Liver (tissue), 9 donors: ENCODE results near the gene PSMD7. TPM values are rescaled to one million over a fixed set of nuclear protein-coding genes. Genes with fewer than 3 reads are reported as not detected.

Experiments
- DNase-seq: peaks from one replicate; pipeline ENCODE4 v3.0.0-alpha.2; 2017; ENCODE audit warnings: low spot score
- H3K27ac ChIP-seq, 2 donors: one replicate each; pipeline ENCODE4 v1.7.0; 2013; ENCODE audit warnings: inconsistent platforms in 2 of 2, low read length in 2 of 2, control low read depth in 1 of 2, low read depth in 1 of 2, mild to moderate bottlenecking in 1 of 2
- H3K27me3 ChIP-seq, 4 donors: one replicate each; pipeline versions ENCODE4 v1.6.1 to v1.7.0; 2013; ENCODE audit warnings: low read length in 3 of 4, inconsistent platforms in 1 of 4, mild to moderate bottlenecking in 1 of 4, moderate library complexity in 1 of 4; ENCODE audit not compliant: control insufficient read depth in 4 of 4, insufficient read depth in 4 of 4
- H3K36me3 ChIP-seq, 4 donors: one replicate each; pipeline versions ENCODE4 v1.6.1 to v1.7.0; 2013; ENCODE audit warnings: low read length in 3 of 4, mild to moderate bottlenecking in 3 of 4, low read depth in 1 of 4, moderate library complexity in 1 of 4; ENCODE audit not compliant: control insufficient read depth in 4 of 4, insufficient read depth in 3 of 4
- H3K4me1 ChIP-seq, 4 donors: one replicate each; pipeline versions ENCODE4 v1.6.1 to v1.7.0; 2013; ENCODE audit warnings: low read length in 3 of 4, mild to moderate bottlenecking in 3 of 4, moderate library complexity in 1 of 4; ENCODE audit not compliant: control insufficient read depth in 4 of 4, insufficient read depth in 4 of 4
- H3K4me3 ChIP-seq, 3 donors: one replicate each; pipeline versions ENCODE4 v1.6.1 to v1.7.0; 2013; ENCODE audit warnings: low read length in 3 of 3, control low read depth in 1 of 3, low read depth in 1 of 3, mild to moderate bottlenecking in 1 of 3
- H3K9ac ChIP-seq, 2 donors: one replicate each; pipeline ENCODE4 v1.7.0; 2013; ENCODE audit warnings: low read length in 2 of 2, mild to moderate bottlenecking in 2 of 2, moderate library complexity in 2 of 2, control low read depth in 1 of 2, low read depth in 1 of 2
- H3K9me3 ChIP-seq, 4 donors: one replicate each; pipeline versions ENCODE4 v1.6.1 to v1.7.0; 2013; ENCODE audit warnings: low read length in 3 of 4; ENCODE audit not compliant: control insufficient read depth in 4 of 4
- EGR1 ChIP-seq, 2 donors: IDR thresholded peaks; 2 replicates each; pipeline ENCODE4 v1.6.1; 2016 to 2018; ENCODE audit warnings: antibody characterized with exemption in 2 of 2, low read depth in 2 of 2
- FOXA1 ChIP-seq: IDR thresholded peaks from 2 replicates; pipeline ENCODE4 v1.6.1; 2016; ENCODE audit warnings: antibody characterized with exemption
- FOXA2 ChIP-seq: IDR thresholded peaks from 2 replicates; pipeline ENCODE4 v1.6.1; 2016; ENCODE audit warnings: antibody characterized with exemption
- GABPA ChIP-seq, 2 donors: IDR thresholded peaks in 1 of 2; conservative IDR thresholded peaks in 1 of 2; 2 replicates each; pipeline ENCODE4 v1.6.1; 2016; ENCODE audit warnings: antibody characterized with exemption in 2 of 2, mild to moderate bottlenecking in 1 of 2, moderate library complexity in 1 of 2
- HNF4A ChIP-seq, 2 donors: conservative IDR thresholded peaks; 2 replicates each; pipeline ENCODE4 v1.6.1; 2016; ENCODE audit warnings: antibody characterized with exemption in 2 of 2, mild to moderate bottlenecking in 2 of 2
- HNF4G ChIP-seq: IDR thresholded peaks from 2 replicates; pipeline ENCODE4 v1.6.1; 2016; ENCODE audit warnings: antibody characterized with exemption
- JUND ChIP-seq, 2 donors: IDR thresholded peaks; 2 replicates each; pipeline ENCODE4 v1.6.1; 2016; ENCODE audit warnings: antibody characterized with exemption in 2 of 2
- MAX ChIP-seq: IDR thresholded peaks from 2 replicates; pipeline ENCODE4 v1.6.1; 2016; ENCODE audit warnings: antibody characterized with exemption
- NR2F2 ChIP-seq: IDR thresholded peaks from 2 replicates; pipeline ENCODE4 v1.6.1; 2016; ENCODE audit warnings: antibody characterized with exemption
- RAD21 ChIP-seq, 2 donors: IDR thresholded peaks; 2 replicates each; pipeline ENCODE4 v1.6.1; 2016; ENCODE audit warnings: antibody characterized with exemption in 2 of 2, mild to moderate bottlenecking in 2 of 2
- REST ChIP-seq: IDR thresholded peaks from 2 replicates; pipeline ENCODE4 v1.6.1; 2016; ENCODE audit warnings: antibody characterized with exemption, mild to moderate bottlenecking
- RXRA ChIP-seq, 2 donors: IDR thresholded peaks; 2 replicates each; pipeline ENCODE4 v1.6.1; 2017 to 2018; ENCODE audit warnings: antibody characterized with exemption in 2 of 2, mild to moderate bottlenecking in 1 of 2
- SP1 ChIP-seq: IDR thresholded peaks from 2 replicates; pipeline ENCODE4 v1.6.1; 2018; ENCODE audit warnings: antibody characterized with exemption, mild to moderate bottlenecking
- TAF1 ChIP-seq: conservative IDR thresholded peaks from 2 replicates; pipeline ENCODE4 v1.6.1; 2016; ENCODE audit warnings: antibody characterized with exemption, mild to moderate bottlenecking
- YY1 ChIP-seq: IDR thresholded peaks from 2 replicates; pipeline ENCODE4 v1.6.1; 2016; ENCODE audit warnings: antibody characterized with exemption, mild to moderate bottlenecking
- WGBS: extraction: QIAGEN DNeasy Blood & Tissue Kit; methylation state at CpG from one replicate; pipeline ENCODE4 v1.1.7; 2013; 5-methylcytosine and 5-hydroxymethylcytosine counted together
- polyA plus RNA-seq, 2 donors: library from polyadenylated mRNA; stranded (reverse) in 1 of 2; unstranded in 1 of 2; fragments of 200-250 nt in 1 of 2; fragments of >200 nt in 1 of 2; fragmentation: Nextera tagmentation in 1 of 2; extraction: Ambion mirVana in 1 of 2; gene quantifications; one replicate each; pipeline versions ENCODE4 v1.2.1 to v1.2.3, GENCODE V29; 2013 to 2015
- total RNA-seq, 2 donors: library from RNA; depleted of rRNA; stranded (reverse); fragments of >200 nt; gene quantifications; one replicate each; pipeline ENCODE4 v1.2.3, GENCODE V29; 2014
- TF ChIP-seq, protein P1 (sequence below): IDR thresholded peaks from 2 replicates; pipeline ENCODE4 v1.6.1; 2016; ENCODE audit warnings: antibody characterized with exemption
- TF ChIP-seq, protein P2 (sequence below): IDR thresholded peaks from 2 replicates; pipeline ENCODE4 v1.6.1; 2016; ENCODE audit warnings: antibody characterized with exemption
- TF ChIP-seq, protein P3 (sequence below): fragments of 150-350 bp; IDR thresholded peaks from 2 replicates; pipeline ENCODE4 v1.5.1; 2017; ENCODE audit warnings: improper control_type of control experiment, low read depth, low read length; ENCODE audit not compliant: missing input control
- donor health status: healthy.
- donor health status: healthy.
- donor health status: healthy.
- donor health status: healthy.
- donor health status: healthy.

PSMD7 gene
- total and polyA plus RNA-seq, 4 donors, result 33.7 to 84.9 (median 60.9) TPM

DNA sequence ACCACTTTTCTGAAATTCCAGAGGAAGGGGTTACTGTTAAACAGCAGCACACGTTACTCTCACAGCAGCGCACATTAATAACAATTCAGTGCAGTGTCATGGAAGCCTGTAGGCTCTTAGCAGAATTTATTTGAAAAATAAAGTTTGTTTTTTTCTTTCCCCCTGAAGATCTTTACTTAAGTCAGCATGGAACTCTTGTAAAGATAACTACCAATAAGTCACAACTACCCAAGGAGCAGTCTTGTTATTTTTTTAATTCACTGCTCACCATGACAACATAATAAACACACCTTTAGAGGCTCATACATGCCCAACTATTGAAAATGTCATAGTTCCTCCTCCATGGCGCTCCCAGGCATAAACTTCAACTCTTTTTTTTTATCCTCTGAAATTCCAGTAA is 31.8 kb upstream of the PSMD7 start:
- TF ChIP-seq EGR1 (IDR thresholded peaks at IDR 0.05; ENCODE audit: low read depth in 2 of 2), result no peak
- TF ChIP-seq, protein P1, sequence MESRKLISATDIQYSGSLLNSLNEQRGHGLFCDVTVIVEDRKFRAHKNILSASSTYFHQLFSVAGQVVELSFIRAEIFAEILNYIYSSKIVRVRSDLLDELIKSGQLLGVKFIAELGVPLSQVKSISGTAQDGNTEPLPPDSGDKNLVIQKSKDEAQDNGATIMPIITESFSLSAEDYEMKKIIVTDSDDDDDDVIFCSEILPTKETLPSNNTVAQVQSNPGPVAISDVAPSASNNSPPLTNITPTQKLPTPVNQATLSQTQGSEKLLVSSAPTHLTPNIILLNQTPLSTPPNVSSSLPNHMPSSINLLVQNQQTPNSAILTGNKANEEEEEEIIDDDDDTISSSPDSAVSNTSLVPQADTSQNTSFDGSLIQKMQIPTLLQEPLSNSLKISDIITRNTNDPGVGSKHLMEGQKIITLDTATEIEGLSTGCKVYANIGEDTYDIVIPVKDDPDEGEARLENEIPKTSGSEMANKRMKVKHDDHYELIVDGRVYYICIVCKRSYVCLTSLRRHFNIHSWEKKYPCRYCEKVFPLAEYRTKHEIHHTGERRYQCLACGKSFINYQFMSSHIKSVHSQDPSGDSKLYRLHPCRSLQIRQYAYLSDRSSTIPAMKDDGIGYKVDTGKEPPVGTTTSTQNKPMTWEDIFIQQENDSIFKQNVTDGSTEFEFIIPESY, result no peak
- TF ChIP-seq FOXA2, result no peak
- TF ChIP-seq JUND (IDR thresholded peaks at IDR 0.05), result no peak
- TF ChIP-seq, protein P2, sequence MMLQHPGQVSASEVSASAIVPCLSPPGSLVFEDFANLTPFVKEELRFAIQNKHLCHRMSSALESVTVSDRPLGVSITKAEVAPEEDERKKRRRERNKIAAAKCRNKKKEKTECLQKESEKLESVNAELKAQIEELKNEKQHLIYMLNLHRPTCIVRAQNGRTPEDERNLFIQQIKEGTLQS, result no peak
- TF ChIP-seq RXRA (IDR thresholded peaks at IDR 0.05), result no peak
- no peak for TF ChIP-seq RAD21 (IDR thresholded peaks at IDR 0.05)
- no peak for TF ChIP-seq YY1
- no peak for TF ChIP-seq HNF4G
- TF ChIP-seq, protein P3, sequence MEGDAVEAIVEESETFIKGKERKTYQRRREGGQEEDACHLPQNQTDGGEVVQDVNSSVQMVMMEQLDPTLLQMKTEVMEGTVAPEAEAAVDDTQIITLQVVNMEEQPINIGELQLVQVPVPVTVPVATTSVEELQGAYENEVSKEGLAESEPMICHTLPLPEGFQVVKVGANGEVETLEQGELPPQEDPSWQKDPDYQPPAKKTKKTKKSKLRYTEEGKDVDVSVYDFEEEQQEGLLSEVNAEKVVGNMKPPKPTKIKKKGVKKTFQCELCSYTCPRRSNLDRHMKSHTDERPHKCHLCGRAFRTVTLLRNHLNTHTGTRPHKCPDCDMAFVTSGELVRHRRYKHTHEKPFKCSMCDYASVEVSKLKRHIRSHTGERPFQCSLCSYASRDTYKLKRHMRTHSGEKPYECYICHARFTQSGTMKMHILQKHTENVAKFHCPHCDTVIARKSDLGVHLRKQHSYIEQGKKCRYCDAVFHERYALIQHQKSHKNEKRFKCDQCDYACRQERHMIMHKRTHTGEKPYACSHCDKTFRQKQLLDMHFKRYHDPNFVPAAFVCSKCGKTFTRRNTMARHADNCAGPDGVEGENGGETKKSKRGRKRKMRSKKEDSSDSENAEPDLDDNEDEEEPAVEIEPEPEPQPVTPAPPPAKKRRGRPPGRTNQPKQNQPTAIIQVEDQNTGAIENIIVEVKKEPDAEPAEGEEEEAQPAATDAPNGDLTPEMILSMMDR, result no peak
- no peak for TF ChIP-seq TAF1
- TF ChIP-seq NR2F2, result no peak
- TF ChIP-seq HNF4A (conservative IDR thresholded peaks at IDR 0.05), result no peak
- TF ChIP-seq FOXA1, result no peak
- no peak for TF ChIP-seq GABPA (IDR thresholded peaks at IDR 0.05 in 1 of 2, conservative IDR thresholded peaks at IDR 0.05 in 1 of 2)
- no peak for TF ChIP-seq REST
- no peak for TF ChIP-seq SP1
- no peak for TF ChIP-seq MAX
- no peak overlapping the region for H3K4me3 ChIP-seq
- no peaks in the 10 kb centered on the region for H3K9me3 ChIP-seq
- H3K36me3 ChIP-seq, result no peaks in the 10 kb centered on the region
- no peaks in the 10 kb centered on the region for H3K4me1 ChIP-seq
- no peak overlapping the region for H3K27ac ChIP-seq
- WGBS, result 85% methylated on average over 3 of the region's 3 CpGs
- H3K27me3 ChIP-seq, result no peaks in the 10 kb centered on the region
- no peak overlapping the region for H3K9ac ChIP-seq
- DNase-seq, result no peak

- Histone ChIP-seq H3K9ac (no peak overlapping the region), H3K9me3 (no peaks in the 10 kb centered on the region), H3K36me3 (no peaks in the 10 kb centered on the region), H3K27ac (no peak overlapping the region), H3K27me3 (no peaks in the 10 kb centered on the region), H3K4me3 (no peak overlapping the region), H3K4me1 (no peaks in the 10 kb centered on the region)
- 66% methylated on average over 3 of the region's 3 CpGs for WGBS
- DNase-seq, result no peak
- TF ChIP-seq EGR1 (IDR thresholded peaks at IDR 0.05; ENCODE audit: low read depth in 2 of 2), result no peak
- TF ChIP-seq HNF4G, result no peak
- TF ChIP-seq MAX, result no peak
- no peak for TF ChIP-seq TAF1
- TF ChIP-seq NR2F2, result no peak
- TF ChIP-seq, protein P3, result no peak
Measured at GRCh38 chr16:74268372-74268782, 28.2 kb upstream of the PSMD7 start.
